Testis (tissue), 2 donors: ENCODE results near the gene COL23A1.

Experiments used
- POLR2A ChIP-seq: fragments of 450-650 bp; IDR thresholded peaks from one replicate; pipeline ENCODE4 v1.6.1; 2017; ENCODE audit warnings: antibody characterized with exemption, mild to moderate bottlenecking, moderate library complexity
- TF ChIP-seq, protein P1 (sequence below), 3 experiments: fragments of 450-650 bp in 2 of 3; fragments of 200-600 bp in 1 of 3; sonication (generic) in 1 of 3; IDR thresholded peaks; one replicate each; pipeline ENCODE4 v1.5.1; 2016 to 2019; ENCODE audit warnings: antibody characterized with exemption in 3 of 3, mild to moderate bottlenecking in 2 of 3, moderate library complexity in 1 of 3

- TF ChIP-seq, protein P1, sequence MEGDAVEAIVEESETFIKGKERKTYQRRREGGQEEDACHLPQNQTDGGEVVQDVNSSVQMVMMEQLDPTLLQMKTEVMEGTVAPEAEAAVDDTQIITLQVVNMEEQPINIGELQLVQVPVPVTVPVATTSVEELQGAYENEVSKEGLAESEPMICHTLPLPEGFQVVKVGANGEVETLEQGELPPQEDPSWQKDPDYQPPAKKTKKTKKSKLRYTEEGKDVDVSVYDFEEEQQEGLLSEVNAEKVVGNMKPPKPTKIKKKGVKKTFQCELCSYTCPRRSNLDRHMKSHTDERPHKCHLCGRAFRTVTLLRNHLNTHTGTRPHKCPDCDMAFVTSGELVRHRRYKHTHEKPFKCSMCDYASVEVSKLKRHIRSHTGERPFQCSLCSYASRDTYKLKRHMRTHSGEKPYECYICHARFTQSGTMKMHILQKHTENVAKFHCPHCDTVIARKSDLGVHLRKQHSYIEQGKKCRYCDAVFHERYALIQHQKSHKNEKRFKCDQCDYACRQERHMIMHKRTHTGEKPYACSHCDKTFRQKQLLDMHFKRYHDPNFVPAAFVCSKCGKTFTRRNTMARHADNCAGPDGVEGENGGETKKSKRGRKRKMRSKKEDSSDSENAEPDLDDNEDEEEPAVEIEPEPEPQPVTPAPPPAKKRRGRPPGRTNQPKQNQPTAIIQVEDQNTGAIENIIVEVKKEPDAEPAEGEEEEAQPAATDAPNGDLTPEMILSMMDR (IDR thresholded peaks at IDR 0.05) = no peak
- TF ChIP-seq POLR2A = no peak
Observed at GRCh38 chr5:178423431-178423830, 166.8 kb downstream of the COL23A1 start.
